ENCODE results near the gene PRKCH.

The PRKCH gene

DNA sequence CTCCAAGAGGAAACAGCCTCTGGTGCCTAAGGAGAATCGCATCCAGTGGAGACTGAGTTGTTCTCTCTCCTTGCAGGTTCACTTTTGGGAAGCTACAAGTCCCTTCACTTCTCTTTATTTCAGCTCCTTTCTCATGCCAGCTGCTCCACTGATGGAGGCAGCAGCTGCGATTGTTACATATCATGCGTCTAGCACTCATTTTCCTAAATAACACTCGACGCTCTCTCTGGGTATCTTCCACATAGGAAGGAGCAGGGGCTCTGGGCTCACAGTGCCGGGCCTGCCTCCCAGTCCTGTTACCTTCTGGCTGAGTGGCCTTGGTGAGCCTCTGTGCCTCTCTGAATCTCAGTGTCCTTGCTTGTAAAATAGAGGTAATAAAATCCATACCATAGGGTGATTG lies 211.4 kb downstream of the PRKCH start:
- no peak for DNase-seq (ENCODE audit: low read depth)

DNA sequence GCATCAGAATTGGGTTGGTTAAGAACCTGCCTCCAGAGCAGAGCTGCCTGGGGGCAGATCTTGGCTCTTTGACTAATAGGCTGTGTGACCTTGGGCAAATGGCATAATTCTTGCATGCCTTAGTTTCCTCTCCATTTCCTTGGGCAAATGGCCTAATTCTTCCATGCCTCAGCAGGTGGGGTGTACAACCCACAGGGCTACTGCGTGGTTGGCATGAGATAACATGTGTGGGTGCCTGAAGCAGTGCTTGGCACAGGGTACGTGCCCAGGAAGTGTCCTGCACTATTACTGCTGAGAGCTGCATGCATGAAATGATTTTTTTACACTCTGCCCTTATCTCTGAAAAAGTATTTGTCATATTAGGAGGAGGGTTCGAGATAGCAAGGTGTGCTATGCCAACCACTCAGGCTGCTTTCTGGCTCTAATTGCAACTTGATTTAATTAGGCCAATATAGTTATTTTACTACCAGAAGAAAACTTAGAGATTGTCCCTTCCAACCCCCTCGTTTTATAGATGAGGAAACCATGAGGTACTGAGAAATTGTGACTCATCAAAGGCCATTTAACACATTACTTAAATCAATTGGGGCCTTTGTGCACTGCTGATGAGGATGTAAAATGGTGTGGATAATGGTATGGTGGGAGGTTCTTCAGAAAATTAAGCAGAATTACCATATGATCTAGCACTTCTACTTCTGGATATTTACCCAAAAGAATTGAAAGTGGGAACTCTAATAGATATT lies 212.3 kb downstream of the PRKCH start:
- DNase-seq (ENCODE audit: low read depth), result no peak

GRCh38 chr14:61535032-61535431 lies 213.7 kb downstream of the PRKCH start:
- DNase-seq (ENCODE audit: low read depth), result no peak

GRCh38 chr14:61535458-61535857 lies 214.1 kb downstream of the PRKCH start:
- DNase-seq (ENCODE audit: low read depth), result no peak

GRCh38 chr14:61536661-61537562 lies 215.5 kb downstream of the PRKCH start:
- no peak for DNase-seq (ENCODE audit: low read depth)

- no peak for DNase-seq (ENCODE audit: low read depth)
Observed at GRCh38 chr14:61537563-61538463, 216.4 kb downstream of the PRKCH start.

DNA sequence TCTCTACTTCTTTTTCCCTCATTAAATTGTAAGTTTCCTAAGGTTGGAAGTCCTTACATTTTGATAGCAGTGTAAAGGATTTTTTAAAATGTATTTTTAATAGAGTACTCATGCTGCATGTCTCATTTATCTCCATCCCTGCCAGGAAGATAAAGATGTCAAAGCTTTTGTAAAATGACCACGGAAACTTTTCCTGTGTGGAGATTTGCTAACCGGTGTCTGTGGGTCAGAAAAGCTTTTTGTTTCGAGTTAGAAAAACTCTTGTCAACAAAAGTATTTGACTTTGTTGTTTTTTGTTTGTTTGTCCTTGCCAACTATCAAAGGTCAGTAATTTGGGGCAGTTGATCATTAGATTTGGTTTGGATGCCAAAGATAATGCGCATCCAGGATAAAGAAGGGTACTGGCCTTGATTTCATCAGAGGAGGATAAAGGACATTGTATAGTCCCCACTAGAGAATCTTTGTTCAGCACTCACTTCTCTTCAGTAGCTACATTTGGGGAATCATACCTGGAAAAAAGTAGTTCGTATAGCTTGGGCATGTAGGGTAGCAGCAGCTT lies 217.2 kb downstream of the PRKCH start:
- no peak for DNase-seq (ENCODE audit: low read depth)

GRCh38 chr14:61539631-61540030 lies 218.3 kb downstream of the PRKCH start:
- DNase-seq (ENCODE audit: low read depth), result no peak

DNA sequence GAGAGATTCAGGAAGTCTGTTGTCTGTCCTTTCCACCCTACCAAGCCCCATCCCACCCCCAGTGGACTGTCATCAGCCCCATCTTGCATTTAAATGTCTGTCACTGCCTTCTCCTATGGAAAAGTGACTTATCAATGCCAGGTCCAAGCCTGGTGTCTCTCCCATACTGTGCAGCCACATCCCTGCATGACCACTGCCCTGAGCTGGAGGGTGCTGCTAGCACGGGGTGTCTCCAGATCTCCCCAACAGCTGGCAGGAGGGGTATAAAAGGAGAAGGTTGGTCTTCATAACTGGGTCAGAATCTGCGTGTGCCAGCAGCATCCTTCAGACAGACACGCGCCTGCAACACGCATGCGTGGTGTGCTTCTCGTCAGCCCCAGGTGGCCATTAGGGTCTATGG lies 219.6 kb downstream of the PRKCH start:
- no peak for DNase-seq (ENCODE audit: low read depth)

- no peak for DNase-seq (ENCODE audit: low read depth)
Observed at GRCh38 chr14:61542848-61543790, 221.7 kb downstream of the PRKCH start.

DNA sequence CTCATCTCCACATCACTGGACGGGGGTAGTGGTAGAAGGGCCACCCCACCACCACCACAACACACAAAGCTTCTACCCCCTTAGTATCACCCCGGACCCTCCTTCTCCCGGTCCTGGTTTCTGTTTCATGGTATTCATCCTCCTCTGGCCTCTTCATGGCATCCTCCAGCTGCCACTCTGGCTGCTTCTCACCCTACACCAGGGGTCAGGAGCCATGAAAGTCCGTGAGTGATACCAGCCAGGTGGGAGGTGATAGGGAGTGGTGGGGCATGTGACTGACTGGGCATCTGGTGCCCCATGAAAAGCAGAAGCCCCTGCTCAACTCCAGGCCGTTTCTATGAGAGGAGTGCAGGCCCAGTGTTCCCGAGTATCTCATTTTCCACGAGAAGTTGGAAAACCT lies 222.6 kb downstream of the PRKCH start:
- no peak for DNase-seq (ENCODE audit: low read depth)

DNA sequence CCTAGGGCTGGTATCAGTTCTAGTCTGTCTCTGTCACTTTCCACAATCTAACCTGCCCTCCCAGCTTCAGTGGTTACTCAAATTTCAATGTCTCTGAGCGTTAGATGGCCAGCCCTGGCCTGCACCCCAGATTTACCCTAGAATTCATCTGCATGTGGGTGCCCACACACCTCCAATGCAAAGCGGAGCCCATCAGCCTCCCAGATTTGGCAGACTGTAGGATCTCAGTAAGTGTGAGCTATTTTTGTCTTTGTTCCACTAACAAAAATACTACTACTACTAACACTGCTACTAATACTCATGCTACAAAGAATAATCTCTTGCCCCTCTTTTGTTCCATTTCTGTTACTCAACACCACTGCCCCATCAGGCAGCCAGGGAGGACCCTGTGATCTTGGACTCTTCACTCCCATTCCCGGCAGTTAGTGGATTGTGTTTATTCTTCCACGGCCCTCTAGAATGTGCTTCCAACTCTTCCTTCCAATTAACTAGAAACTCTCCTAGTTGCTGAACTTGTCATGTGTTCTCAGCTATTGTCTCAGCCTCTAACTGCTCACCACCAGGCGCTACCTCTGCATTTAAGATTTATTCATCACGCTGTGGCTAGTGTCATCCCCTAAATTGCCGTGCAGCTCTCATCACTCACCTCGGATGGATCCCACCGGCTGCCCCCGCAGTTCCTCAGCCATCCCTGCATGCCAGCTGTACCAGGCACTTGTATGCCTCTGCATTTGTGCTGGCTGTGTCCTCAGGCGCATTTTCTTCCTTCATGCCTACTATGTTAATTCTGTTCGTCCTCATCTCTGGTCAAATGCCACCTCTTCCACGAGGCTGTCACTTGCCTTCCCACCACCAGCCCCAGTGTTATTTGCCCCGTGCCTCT lies 223.3 kb downstream of the PRKCH start:
- DNase-seq (ENCODE audit: low read depth), result no peak

- no peak for DNase-seq (ENCODE audit: low read depth)
Observed at GRCh38 chr14:61545726-61546455, 224.5 kb downstream of the PRKCH start.

- DNase-seq (ENCODE audit: low read depth), result no peak
Observed at GRCh38 chr14:61547186-61548069, 226.0 kb downstream of the PRKCH start.

GRCh38 chr14:61549425-61549824 lies 228.0 kb downstream of the PRKCH start:
- DNase-seq (ENCODE audit: low read depth), result no peak

DNA sequence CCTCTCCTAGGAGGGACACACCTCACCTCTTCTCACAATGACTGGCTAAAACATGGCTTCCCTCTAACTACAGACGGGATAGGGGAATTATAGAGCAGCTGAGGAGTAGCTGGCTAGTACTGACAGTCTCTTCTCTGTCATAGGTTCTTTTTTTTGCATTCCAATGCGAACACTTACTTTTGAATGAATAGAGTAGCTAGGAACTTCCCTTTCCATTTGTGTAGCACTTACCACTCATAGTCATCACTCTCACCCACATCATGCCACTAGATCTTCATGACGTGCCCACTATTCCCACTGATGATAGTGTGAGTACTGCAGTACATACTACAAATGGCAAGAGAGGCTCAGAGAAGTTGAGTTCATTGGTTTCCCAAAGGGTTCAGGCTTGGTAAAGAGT lies 230.0 kb downstream of the PRKCH start:
- DNase-seq (ENCODE audit: low read depth), result no peak

DNA sequence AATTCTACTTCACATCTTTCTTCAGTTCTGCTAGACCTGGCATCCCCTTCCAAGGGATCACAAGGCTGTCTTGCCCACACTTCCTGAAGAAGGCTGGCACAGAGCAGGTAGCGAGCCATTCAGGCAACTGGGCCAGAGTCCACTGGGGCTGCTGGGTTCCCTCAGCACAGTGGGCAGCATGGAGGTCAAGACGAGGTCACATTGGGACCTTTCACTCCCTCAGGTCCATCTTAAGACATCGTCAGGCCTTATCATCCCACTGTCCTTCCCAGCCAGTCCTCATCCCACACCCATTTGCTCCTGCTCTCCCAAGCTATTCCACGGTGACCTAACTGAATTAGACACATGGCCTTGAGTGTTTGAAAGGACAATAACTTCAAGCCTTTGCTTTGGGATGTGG lies 230.9 kb downstream of the PRKCH start:
- no peak for DNase-seq (ENCODE audit: low read depth)

All from activated T-cell treated with anti-CD3 and anti-CD28 coated beads for 48 hours (primary cell).